ENCODE measurements around the gene SEC23B. TPM values are rescaled to one million over a fixed set of nuclear protein-coding genes. Genes with fewer than 3 reads are reported as not detected.
A peak's percentile ranks its signal among the peaks of the same experiment; 100 is the strongest.

SEC23B gene
- total RNA-seq, 1 experiment from 2014 or later = 67.1 TPM

DNA sequence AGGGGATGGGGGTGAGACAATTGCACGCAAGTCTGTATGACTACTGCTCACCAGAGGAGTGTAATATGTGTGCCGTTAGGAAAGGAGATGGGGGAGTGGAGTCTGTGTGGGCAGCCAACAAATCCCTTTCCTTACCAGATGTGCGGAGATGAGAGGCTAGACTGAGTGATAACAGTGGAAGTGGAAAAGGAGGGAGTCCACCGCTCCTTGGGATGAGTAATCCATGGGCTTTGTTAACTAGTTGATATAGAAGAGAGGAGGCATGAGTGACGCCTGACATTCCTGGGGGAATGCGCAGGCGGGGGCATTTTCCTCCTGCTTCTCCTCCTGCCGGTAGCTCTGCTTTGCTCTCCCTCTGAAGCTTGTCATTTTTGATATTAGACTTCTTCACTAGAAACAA is 46.0 kb downstream of the SEC23B start:
- H3K36me3 Mint-ChIP-seq = peaks cover 74% of the 10 kb centered on the region
- H3K4me3 Mint-ChIP-seq = no peak overlapping the region
- ATAC-seq (no peak), DNase-seq (ENCODE audit: low spot score) (no peak)
- H3K4me1 Mint-ChIP-seq = no peaks in the 10 kb centered on the region
- peaks cover 8% of the 10 kb centered on the region for H3K9me3 Mint-ChIP-seq
- TF ChIP-seq MXD4 (CRISPR knock-in tag; IDR thresholded peaks at IDR 0.05; ENCODE audit: borderline replicate concordance) (no peak), RELA (CRISPR knock-in tag; IDR thresholded peaks at IDR 0.05; ENCODE audit: borderline replicate concordance) (no peak), NR2C2 (CRISPR knock-in tag; IDR thresholded peaks at IDR 0.05) (no peak), JAZF1 (CRISPR knock-in tag; IDR thresholded peaks at IDR 0.05) (no peak), SMAD4 (CRISPR knock-in tag; IDR thresholded peaks at IDR 0.05) (no peak), TP53 (CRISPR knock-in tag; IDR thresholded peaks at IDR 0.05) (no peak), FOXK1 (CRISPR knock-in tag; IDR thresholded peaks at IDR 0.05) (no peak)
- TF ChIP-seq, protein P1, sequence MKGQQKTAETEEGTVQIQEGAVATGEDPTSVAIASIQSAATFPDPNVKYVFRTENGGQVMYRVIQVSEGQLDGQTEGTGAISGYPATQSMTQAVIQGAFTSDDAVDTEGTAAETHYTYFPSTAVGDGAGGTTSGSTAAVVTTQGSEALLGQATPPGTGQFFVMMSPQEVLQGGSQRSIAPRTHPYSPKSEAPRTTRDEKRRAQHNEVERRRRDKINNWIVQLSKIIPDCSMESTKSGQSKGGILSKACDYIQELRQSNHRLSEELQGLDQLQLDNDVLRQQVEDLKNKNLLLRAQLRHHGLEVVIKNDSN (CRISPR knock-in tag; IDR thresholded peaks at IDR 0.05) = no peak
- TF ChIP-seq, protein P2, sequence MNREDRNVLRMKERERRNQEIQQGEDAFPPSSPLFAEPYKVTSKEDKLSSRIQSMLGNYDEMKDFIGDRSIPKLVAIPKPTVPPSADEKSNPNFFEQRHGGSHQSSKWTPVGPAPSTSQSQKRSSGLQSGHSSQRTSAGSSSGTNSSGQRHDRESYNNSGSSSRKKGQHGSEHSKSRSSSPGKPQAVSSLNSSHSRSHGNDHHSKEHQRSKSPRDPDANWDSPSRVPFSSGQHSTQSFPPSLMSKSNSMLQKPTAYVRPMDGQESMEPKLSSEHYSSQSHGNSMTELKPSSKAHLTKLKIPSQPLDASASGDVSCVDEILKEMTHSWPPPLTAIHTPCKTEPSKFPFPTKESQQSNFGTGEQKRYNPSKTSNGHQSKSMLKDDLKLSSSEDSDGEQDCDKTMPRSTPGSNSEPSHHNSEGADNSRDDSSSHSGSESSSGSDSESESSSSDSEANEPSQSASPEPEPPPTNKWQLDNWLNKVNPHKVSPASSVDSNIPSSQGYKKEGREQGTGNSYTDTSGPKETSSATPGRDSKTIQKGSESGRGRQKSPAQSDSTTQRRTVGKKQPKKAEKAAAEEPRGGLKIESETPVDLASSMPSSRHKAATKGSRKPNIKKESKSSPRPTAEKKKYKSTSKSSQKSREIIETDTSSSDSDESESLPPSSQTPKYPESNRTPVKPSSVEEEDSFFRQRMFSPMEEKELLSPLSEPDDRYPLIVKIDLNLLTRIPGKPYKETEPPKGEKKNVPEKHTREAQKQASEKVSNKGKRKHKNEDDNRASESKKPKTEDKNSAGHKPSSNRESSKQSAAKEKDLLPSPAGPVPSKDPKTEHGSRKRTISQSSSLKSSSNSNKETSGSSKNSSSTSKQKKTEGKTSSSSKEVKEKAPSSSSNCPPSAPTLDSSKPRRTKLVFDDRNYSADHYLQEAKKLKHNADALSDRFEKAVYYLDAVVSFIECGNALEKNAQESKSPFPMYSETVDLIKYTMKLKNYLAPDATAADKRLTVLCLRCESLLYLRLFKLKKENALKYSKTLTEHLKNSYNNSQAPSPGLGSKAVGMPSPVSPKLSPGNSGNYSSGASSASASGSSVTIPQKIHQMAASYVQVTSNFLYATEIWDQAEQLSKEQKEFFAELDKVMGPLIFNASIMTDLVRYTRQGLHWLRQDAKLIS (CRISPR knock-in tag; IDR thresholded peaks at IDR 0.05; ENCODE audit: borderline replicate concordance) = no peak
- TF ChIP-seq, protein P3, sequence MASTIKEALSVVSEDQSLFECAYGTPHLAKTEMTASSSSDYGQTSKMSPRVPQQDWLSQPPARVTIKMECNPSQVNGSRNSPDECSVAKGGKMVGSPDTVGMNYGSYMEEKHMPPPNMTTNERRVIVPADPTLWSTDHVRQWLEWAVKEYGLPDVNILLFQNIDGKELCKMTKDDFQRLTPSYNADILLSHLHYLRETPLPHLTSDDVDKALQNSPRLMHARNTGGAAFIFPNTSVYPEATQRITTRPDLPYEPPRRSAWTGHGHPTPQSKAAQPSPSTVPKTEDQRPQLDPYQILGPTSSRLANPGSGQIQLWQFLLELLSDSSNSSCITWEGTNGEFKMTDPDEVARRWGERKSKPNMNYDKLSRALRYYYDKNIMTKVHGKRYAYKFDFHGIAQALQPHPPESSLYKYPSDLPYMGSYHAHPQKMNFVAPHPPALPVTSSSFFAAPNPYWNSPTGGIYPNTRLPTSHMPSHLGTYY (CRISPR knock-in tag; IDR thresholded peaks at IDR 0.05) = no peak
- TF ChIP-seq, protein P4, sequence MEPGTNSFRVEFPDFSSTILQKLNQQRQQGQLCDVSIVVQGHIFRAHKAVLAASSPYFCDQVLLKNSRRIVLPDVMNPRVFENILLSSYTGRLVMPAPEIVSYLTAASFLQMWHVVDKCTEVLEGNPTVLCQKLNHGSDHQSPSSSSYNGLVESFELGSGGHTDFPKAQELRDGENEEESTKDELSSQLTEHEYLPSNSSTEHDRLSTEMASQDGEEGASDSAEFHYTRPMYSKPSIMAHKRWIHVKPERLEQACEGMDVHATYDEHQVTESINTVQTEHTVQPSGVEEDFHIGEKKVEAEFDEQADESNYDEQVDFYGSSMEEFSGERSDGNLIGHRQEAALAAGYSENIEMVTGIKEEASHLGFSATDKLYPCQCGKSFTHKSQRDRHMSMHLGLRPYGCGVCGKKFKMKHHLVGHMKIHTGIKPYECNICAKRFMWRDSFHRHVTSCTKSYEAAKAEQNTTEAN (CRISPR knock-in tag; IDR thresholded peaks at IDR 0.05) = no peak
- CTCF ChIA-PET = no interaction called here
- POLR2A ChIA-PET = no interaction called here
- no peak overlapping the region for H3K27ac Mint-ChIP-seq
- no peaks in the 10 kb centered on the region for H3K27me3 Mint-ChIP-seq (ENCODE audit: low read depth)

DNA sequence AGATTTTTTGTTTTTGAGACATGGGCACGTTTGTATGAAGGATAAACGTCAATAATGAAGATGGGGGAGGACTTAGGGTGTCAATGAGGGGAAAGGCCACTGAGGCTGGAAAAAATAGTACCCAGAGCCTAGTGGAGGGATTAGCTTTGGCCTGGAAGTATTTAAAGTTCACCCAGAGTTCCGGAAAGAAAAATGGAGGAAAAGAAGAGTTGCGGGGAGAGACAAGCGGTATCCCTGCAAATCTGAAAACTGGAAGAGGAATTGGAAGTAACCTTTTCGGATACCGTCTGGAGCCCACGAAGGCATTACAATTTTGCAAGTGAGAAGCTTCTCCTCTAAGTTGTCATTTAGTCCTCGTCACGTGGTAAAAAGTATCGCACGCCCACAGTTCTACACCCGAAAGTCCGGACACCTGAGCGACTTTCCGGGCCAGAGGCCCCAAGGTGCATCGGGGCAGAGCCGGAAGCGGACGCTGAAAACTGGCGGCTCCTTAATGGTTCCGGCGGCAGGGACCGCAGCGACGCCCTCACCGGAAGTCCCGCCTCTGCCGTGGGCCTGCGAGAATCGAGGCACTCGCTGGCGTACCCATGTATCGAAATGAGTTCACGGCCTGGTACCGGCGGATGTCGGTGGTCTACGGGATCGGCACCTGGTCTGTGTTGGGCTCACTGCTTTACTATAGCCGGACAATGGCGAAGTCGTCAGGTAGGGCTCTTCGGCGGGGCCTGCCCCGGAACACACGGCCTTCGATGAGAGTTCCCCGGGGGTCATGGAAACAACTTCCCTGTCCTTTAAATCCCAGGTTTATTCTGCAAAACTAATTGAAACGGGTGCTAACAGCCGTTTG is 59.4 kb downstream of the SEC23B start, which contains the start of gene SMIM26:
Gene SMIM26 (plus strand): TSS at position 541 of the 847 bp plus-strand sequence. CDS start 47 bp downstream, at position 588.
- Mint-ChIP-seq H3K9me3 (no peaks in the 10 kb centered on the region), H3K27ac (peak within 1 kb of the TSS; percentile 95), H3K4me3 (peak within 1 kb of the TSS; percentile 90), H3K4me1 (peaks cover 6% of the 10 kb centered on the region; the same call in 1 of the 2 replicates), H3K27me3 (ENCODE audit: low read depth) (no peaks in the 10 kb centered on the region), H3K36me3 (peaks cover 27% of the 10 kb centered on the region)
- ATAC-seq (peak; percentile 98), DNase-seq (ENCODE audit: low spot score) (peak; percentile 88)
- ChIA-PET POLR2A (interaction anchor here (1.2 to 1.8 kb wide), 2 partner anchors 22 to 60 kb away, joined by 3 to 6 read pairs; no protein-coding TSS in a partner anchor), CTCF (no interaction called here)
- no peak for TF ChIP-seq GTF2I (CRISPR knock-in tag; conservative IDR thresholded peaks at IDR 0.05)
- peak; percentile 62; the same call in 1 of the 2 replicates for TF ChIP-seq FOXP1 (CRISPR knock-in tag; IDR thresholded peaks at IDR 0.05; ENCODE audit: borderline replicate concordance)
- no peak for TF ChIP-seq ZBTB21 (CRISPR knock-in tag; IDR thresholded peaks at IDR 0.05; ENCODE audit: borderline replicate concordance)
- TF ChIP-seq NFE2L1 (CRISPR knock-in tag; IDR thresholded peaks at IDR 0.05) = peak; percentile 20; the same call in 1 of the 2 replicates
- TF ChIP-seq, protein P5, sequence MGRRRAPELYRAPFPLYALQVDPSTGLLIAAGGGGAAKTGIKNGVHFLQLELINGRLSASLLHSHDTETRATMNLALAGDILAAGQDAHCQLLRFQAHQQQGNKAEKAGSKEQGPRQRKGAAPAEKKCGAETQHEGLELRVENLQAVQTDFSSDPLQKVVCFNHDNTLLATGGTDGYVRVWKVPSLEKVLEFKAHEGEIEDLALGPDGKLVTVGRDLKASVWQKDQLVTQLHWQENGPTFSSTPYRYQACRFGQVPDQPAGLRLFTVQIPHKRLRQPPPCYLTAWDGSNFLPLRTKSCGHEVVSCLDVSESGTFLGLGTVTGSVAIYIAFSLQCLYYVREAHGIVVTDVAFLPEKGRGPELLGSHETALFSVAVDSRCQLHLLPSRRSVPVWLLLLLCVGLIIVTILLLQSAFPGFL (CRISPR knock-in tag; IDR thresholded peaks at IDR 0.05; ENCODE audit: borderline replicate concordance) = 0 out of 2 replicates have a peak, but pooled peaks have one; percentile 23
- no peak for TF ChIP-seq ATF1 (CRISPR knock-in tag; IDR thresholded peaks at IDR 0.05)
- TF ChIP-seq CBFB (CRISPR knock-in tag; IDR thresholded peaks at IDR 0.05; ENCODE audit: low read depth) = 0 out of 2 replicates have a peak, but pooled peaks have one; percentile 71
- TF ChIP-seq TEAD4 (CRISPR knock-in tag; IDR thresholded peaks at IDR 0.05) = no peak
- TF ChIP-seq, protein P6, sequence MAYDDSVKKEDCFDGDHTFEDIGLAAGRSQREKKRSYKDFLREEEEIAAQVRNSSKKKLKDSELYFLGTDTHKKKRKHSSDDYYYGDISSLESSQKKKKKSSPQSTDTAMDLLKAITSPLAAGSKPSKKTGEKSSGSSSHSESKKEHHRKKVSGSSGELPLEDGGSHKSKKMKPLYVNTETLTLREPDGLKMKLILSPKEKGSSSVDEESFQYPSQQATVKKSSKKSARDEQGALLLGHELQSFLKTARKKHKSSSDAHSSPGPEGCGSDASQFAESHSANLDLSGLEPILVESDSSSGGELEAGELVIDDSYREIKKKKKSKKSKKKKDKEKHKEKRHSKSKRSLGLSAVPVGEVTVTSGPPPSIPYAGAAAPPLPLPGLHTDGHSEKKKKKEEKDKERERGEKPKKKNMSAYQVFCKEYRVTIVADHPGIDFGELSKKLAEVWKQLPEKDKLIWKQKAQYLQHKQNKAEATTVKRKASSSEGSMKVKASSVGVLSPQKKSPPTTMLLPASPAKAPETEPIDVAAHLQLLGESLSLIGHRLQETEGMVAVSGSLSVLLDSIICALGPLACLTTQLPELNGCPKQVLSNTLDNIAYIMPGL (CRISPR knock-in tag; IDR thresholded peaks at IDR 0.05) = no peak
- TF ChIP-seq, protein P7, sequence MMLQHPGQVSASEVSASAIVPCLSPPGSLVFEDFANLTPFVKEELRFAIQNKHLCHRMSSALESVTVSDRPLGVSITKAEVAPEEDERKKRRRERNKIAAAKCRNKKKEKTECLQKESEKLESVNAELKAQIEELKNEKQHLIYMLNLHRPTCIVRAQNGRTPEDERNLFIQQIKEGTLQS (CRISPR knock-in tag; conservative IDR thresholded peaks at IDR 0.05) = no peak
- TF ChIP-seq ELF4 (CRISPR knock-in tag; IDR thresholded peaks at IDR 0.05; ENCODE audit: low read depth) = no peak

Data from WTC11 (cell line).